Colonic mucosa (tissue), 4 donors: ENCODE measurements around the gene PRKN. TPM values are rescaled to one million over a fixed set of nuclear protein-coding genes. Genes with fewer than 3 reads are reported as not detected.
A peak's percentile ranks its signal among the peaks of the same experiment; 100 is the strongest.

Experiments
- DNase-seq: peaks from one replicate; pipeline ENCODE4 v3.0.0-alpha.2; 2020
- H3K27ac ChIP-seq: fragments of 200-600 bp; one replicate; pipeline ENCODE4 v1.8.0; 2021
- H3K27me3 ChIP-seq: fragments of 200-600 bp; one replicate; pipeline ENCODE4 v1.8.0; 2021
- H3K36me3 ChIP-seq: fragments of 200-600 bp; one replicate; pipeline ENCODE4 v1.8.0; 2021
- H3K4me1 ChIP-seq: fragments of 200-600 bp; one replicate; pipeline ENCODE4 v1.8.0; 2021; ENCODE audit warnings: mild to moderate bottlenecking
- H3K4me3 ChIP-seq: fragments of 200-600 bp; one replicate; pipeline ENCODE4 v1.8.0; 2021
- H3K9ac ChIP-seq, 2 donors: one replicate each; pipeline ENCODE4 v1.7.0; 2013; ENCODE audit warnings: control low read depth in 2 of 2, low read depth in 2 of 2, low read length in 2 of 2
- H3K9me3 ChIP-seq: fragments of 200-600 bp; one replicate; pipeline ENCODE4 v1.8.0; 2021
- intact Hi-C: fragments of 100-400 bp; cut with DNase I; formaldehyde crosslinking; loops from one replicate; pipeline ENCODE4 v1.14.1; 2022
- total RNA-seq, 2 donors: library from RNA; stranded (reverse); fragmentation: NEBNext Ultra II Directional in 1 of 2; extraction: Animal tissue kit (Norgen Biotek cat#: 25700) in 1 of 2; gene quantifications; one replicate each; pipeline ENCODE4 v1.2.1, GENCODE V29; 2021
- TF ChIP-seq, protein P1 (sequence below): fragments of 200-600 bp; IDR thresholded peaks from one replicate; pipeline ENCODE4 v1.8.0; 2022; ENCODE audit warnings: antibody characterized with exemption, mild to moderate bottlenecking
- donor health status: healthy.
- donor health status: DM: no; HTN: no; CAD: no.
- donor health status: DM: no; HTN: no; CAD: no.

PRKN gene
- total RNA-seq, 2 donors from 2014 or later: 3.7 to 8.1 TPM

DNA sequence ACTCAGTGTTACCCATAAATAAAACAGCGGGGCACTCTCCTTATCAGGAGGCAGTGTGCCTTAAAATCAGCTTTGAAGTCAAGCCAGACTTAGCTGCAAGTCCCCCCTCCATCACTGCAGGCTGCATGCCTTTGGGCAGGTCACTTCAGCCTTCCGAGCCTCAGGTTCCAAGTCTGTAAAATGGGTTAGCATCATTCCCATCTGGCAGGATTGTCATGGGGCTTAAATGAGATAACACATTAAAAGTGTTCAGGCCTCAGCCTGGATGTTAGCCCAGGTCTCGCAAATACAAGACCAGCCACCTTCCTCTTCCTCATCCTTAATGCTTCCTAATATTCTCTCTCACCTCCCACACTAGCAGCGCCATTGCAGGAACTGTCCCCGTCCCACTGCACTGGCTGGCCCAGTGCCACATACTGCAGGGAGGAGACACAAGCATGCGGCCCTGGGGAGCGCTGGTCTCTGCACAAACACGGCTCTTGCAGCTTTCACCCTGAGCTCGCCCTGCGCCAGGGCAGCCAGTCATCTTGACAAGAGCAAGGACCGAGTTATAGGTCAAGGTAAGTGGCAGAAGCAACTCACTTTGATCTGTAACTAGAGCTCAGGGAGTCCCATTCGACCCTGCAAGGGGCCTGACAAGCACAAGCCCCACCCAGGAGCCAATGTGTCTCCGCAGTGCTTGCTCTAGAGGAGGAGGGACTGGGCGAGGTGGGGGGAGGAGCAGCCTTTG is 889.1 kb downstream of the PRKN start:
- H3K4me1 ChIP-seq: no peaks in the 10 kb centered on the region
- intact Hi-C loops: loop anchor here (5.0 kb wide), 1 partner anchor 84 kb away; no protein-coding TSS in a partner anchor
- TF ChIP-seq, protein P1, sequence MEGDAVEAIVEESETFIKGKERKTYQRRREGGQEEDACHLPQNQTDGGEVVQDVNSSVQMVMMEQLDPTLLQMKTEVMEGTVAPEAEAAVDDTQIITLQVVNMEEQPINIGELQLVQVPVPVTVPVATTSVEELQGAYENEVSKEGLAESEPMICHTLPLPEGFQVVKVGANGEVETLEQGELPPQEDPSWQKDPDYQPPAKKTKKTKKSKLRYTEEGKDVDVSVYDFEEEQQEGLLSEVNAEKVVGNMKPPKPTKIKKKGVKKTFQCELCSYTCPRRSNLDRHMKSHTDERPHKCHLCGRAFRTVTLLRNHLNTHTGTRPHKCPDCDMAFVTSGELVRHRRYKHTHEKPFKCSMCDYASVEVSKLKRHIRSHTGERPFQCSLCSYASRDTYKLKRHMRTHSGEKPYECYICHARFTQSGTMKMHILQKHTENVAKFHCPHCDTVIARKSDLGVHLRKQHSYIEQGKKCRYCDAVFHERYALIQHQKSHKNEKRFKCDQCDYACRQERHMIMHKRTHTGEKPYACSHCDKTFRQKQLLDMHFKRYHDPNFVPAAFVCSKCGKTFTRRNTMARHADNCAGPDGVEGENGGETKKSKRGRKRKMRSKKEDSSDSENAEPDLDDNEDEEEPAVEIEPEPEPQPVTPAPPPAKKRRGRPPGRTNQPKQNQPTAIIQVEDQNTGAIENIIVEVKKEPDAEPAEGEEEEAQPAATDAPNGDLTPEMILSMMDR: no peak
- DNase-seq: no peak
- no peaks in the 10 kb centered on the region for H3K36me3 ChIP-seq
- no peaks in the 10 kb centered on the region for H3K27me3 ChIP-seq
- no peaks in the 10 kb centered on the region for H3K9me3 ChIP-seq
- no peak overlapping the region for H3K9ac ChIP-seq
- H3K4me3 ChIP-seq: no peak overlapping the region
- H3K27ac ChIP-seq: no peak overlapping the region

DNA sequence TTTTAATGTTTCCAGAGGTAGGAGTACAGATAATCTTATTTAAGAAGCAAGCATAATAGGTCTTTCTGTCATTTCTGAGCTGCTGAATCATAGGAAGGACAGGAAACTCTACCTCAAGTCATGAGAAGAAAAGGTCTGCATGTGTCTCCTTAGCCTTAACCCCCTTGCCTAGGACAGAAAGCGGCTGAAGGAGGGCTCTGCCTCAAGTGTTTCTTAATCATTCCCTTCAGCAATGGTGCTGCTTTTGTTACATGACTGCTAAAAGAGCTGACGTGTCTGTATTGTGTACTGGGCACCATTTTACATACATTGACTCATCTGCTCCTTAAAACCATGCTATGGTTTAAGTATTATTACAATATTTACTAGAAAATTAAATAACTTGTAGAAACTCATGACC is 889.7 kb downstream of the PRKN start:
- Histone ChIP-seq H3K4me3 (no peak overlapping the region), H3K36me3 (no peaks in the 10 kb centered on the region), H3K27me3 (no peaks in the 10 kb centered on the region), H3K9me3 (no peaks in the 10 kb centered on the region), H3K27ac (no peak overlapping the region), H3K9ac (no peak overlapping the region), H3K4me1 (no peaks in the 10 kb centered on the region)
- TF ChIP-seq, protein P1: no peak
- DNase-seq: no peak
- intact Hi-C loops: loop anchor here (5.0 kb wide), 1 partner anchor 84 kb away; no protein-coding TSS in a partner anchor

DNA sequence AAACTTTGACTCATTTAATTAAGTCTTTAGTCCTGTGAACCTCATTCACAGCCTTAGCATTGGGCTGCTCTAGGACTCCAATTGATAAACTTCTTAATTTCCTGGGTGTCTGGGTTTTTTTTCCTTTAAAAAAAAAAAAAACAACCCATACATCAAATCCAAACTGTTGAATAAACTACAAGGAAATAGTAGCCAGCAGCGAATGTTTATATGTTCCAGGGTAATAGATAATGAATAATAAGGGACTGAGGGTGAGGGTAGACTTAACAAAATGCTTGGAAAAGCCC is 890.2 kb downstream of the PRKN start:
- TF ChIP-seq, protein P1: no peak
- no peak overlapping the region for H3K9ac ChIP-seq
- H3K27me3 ChIP-seq: no peaks in the 10 kb centered on the region
- H3K36me3 ChIP-seq: no peaks in the 10 kb centered on the region
- no peaks in the 10 kb centered on the region for H3K4me1 ChIP-seq
- no peak overlapping the region for H3K27ac ChIP-seq
- no peak for DNase-seq
- intact Hi-C loops: loop anchor here (5.0 kb wide), 1 partner anchor 85 kb away; no protein-coding TSS in a partner anchor
- no peaks in the 10 kb centered on the region for H3K9me3 ChIP-seq
- no peak overlapping the region for H3K4me3 ChIP-seq

DNA sequence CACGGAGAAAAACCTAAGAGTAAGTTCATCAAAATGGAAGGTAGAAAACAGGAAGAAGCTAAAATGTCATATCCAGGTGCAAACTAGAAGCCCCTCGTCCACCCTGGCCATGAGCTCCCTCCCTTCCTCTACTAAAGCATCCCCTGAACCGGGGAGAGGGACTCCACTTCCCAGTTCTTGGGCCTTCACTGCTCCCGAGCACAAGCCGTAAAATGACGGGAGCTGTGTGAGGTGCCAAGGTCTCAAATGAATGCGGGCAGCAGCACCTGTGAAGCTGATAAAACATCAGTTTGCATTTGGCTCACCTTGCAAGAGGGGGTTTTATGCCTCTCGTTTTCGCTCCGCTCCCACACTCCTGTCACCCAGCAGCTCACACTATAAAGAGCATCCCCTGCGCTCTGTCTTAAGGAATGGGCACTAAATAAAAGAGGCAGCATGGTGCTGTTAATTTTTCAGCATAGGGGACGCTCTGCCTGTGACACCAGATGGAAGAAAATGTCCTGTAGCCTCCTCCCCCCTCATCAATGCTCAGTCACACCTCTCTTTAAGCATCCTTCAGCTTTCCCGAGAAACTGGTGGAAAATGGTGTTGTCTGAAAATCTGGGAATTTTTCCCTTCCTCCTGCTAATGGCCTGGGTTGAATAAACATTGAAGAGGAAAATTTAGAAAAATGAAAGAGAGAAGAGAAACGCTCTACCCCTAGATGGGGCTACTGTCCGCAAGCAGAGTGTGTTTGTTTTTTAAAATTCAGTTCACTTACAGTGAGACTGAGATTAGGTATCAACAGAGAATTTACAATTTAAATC is 890.7 kb downstream of the PRKN start:
- H3K9ac ChIP-seq: no peak overlapping the region
- no peak overlapping the region for H3K27ac ChIP-seq
- H3K36me3 ChIP-seq: no peaks in the 10 kb centered on the region
- no peak overlapping the region for H3K4me3 ChIP-seq
- intact Hi-C loops: loop anchor here (5.0 kb wide), 1 partner anchor 85 kb away; no protein-coding TSS in a partner anchor
- H3K9me3 ChIP-seq: no peaks in the 10 kb centered on the region
- H3K4me1 ChIP-seq: no peaks in the 10 kb centered on the region
- TF ChIP-seq, protein P1: peak; percentile 36
- no peaks in the 10 kb centered on the region for H3K27me3 ChIP-seq
- no peak for DNase-seq

DNA sequence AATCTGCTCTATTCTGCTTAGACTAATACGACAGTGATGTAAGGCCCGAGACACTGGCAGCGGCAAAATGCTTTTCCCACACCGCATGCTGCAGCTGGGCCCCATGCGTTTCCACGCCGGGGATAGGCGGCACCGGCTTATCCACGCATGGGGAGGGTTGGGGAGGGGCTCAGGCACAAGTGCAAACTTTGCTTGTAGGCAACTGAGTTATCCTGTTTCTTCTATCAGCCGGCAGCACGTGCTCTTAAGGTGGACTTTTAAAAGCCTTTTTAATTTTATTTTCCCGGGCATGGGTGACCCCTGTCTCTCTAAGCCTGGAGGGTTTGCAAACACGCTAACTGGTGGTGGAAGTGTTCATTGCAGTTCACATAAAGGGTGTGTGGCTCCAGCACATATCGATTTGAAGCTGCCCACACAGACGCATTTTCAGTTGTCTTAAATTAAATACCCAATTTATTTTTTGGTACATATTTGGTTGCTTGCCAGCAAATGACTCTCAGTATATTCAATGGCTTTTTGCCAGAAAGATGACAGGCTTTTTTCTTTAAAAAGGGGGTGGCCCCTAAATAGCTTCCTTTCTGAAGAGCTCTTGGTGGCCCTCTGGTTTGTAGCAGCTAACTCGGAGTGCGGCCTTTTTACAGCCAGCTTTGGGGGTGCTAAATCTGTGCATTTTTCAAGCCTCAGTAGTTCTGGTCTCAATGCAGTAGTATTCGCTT is 891.9 kb downstream of the PRKN start:
- TF ChIP-seq, protein P1: no peak
- DNase-seq: no peak
- H3K9me3 ChIP-seq: no peaks in the 10 kb centered on the region
- H3K9ac ChIP-seq: no peak overlapping the region
- no peak overlapping the region for H3K27ac ChIP-seq
- H3K27me3 ChIP-seq: no peaks in the 10 kb centered on the region
- no peaks in the 10 kb centered on the region for H3K36me3 ChIP-seq
- intact Hi-C loops: loop anchor here (5.0 kb wide), 1 partner anchor 87 kb away; no protein-coding TSS in a partner anchor
- H3K4me1 ChIP-seq: no peaks in the 10 kb centered on the region
- no peak overlapping the region for H3K4me3 ChIP-seq
